Stomach (tissue), 9 donors: Measurements from ENCODE around the gene CCDC97. TPM values are rescaled to one million over a fixed set of nuclear protein-coding genes. Genes with fewer than 3 reads are reported as not detected.
A peak's percentile ranks its signal among the peaks of the same experiment; 100 is the strongest.

Source experiments
- DNase-seq, 2 donors: peaks; one replicate each; pipeline versions ENCODE4 v3.0.0 to v3.0.0-alpha.2; 2013 to 2019
- H3K27ac ChIP-seq, 5 donors: fragments of 200-600 bp in 4 of 5; sonication (generic) in 4 of 5; one replicate each; pipeline ENCODE4 v1.5.1; 2013 to 2019; ENCODE audit warnings: mild to moderate bottlenecking in 1 of 5, moderate library complexity in 1 of 5
- H3K27me3 ChIP-seq, 3 donors: fragments of 200-600 bp; sonication (generic); one replicate each; pipeline ENCODE4 v1.5.1; 2017 to 2019; ENCODE audit warnings: mixed run types in 1 of 3
- H3K36me3 ChIP-seq, 4 donors: fragments of 200-600 bp; sonication (generic); 1 replicate in 3 of 4; 2 replicates in 1 of 4; pipeline ENCODE4 v1.5.1; 2016 to 2019
- H3K4me1 ChIP-seq, 4 donors: fragments of 200-600 bp; sonication (generic); one replicate each; pipeline ENCODE4 v1.5.1; 2016 to 2019
- H3K4me3 ChIP-seq, 4 donors: fragments of 200-600 bp; sonication (generic) in 3 of 4; one replicate each; pipeline ENCODE4 v1.5.1; 2016 to 2019; ENCODE audit warnings: mild to moderate bottlenecking in 1 of 4
- H3K9me3 ChIP-seq, 4 donors: fragments of 200-600 bp; sonication (generic); one replicate each; pipeline ENCODE4 v1.5.1; 2016 to 2019
- EP300 ChIP-seq: sonication (generic); formaldehyde crosslinking; IDR thresholded peaks from one replicate; pipeline ENCODE4 v1.6.1; 2017; ENCODE audit warnings: antibody characterized with exemption
- POLR2A ChIP-seq, 4 donors: fragments of 450-650 bp; IDR thresholded peaks; one replicate each; pipeline ENCODE4 v1.6.1; 2016; ENCODE audit warnings: antibody characterized with exemption in 4 of 4, control low read depth in 2 of 4, mild to moderate bottlenecking in 1 of 4, moderate library complexity in 1 of 4
- POLR2AphosphoS5 ChIP-seq, 3 donors: sonication (generic); formaldehyde crosslinking; IDR thresholded peaks; one replicate each; pipeline ENCODE4 v1.6.1; 2016; ENCODE audit warnings: antibody characterized with exemption in 3 of 3
- WGBS, 5 donors: extraction: QIAGEN DNeasy Blood & Tissue Kit in 3 of 5; methylation state at CpG; one replicate each; pipeline versions ENCODE4 v1.1.5 to v1.1.7; 2013 to 2018; 5-methylcytosine and 5-hydroxymethylcytosine counted together
- intact Hi-C: fragments of 100-400 bp; cut with DNase I; formaldehyde crosslinking; loops from one replicate; pipeline ENCODE4 v1.15.1; 2023; ENCODE audit warnings: low total_unique reads
- polyA plus RNA-seq, 3 donors: library from polyadenylated mRNA; stranded (reverse); fragments of 200-250 nt; gene quantifications; one replicate each; pipeline ENCODE4 v1.2.3, GENCODE V29; 2013
- total RNA-seq, 5 donors: library from RNA; depleted of rRNA; stranded (reverse); fragments of >200 nt; gene quantifications; one replicate each; pipeline versions ENCODE4 v1.1.0 to v1.2.3, GENCODE V29; 2014 to 2016
- TF ChIP-seq, protein P1 (sequence below), 7 experiments: fragments of 450-650 bp in 4 of 7; fragments of 200-600 bp in 3 of 7; sonication (generic) in 3 of 7; IDR thresholded peaks; one replicate each; pipeline ENCODE4 v1.5.1; 2016 to 2019; ENCODE audit warnings: antibody characterized with exemption in 7 of 7, control low read depth in 2 of 7, mild to moderate bottlenecking in 1 of 7
- donor health status: healthy with polysubstance abuse.
- donor health status: Bipolar disorder and iron deficiency.
- donor health status: healthy.

Gene CCDC97
- total and polyA plus RNA-seq, 8 donors = 2.2 to 62.6 (median 13.3) TPM

DNA sequence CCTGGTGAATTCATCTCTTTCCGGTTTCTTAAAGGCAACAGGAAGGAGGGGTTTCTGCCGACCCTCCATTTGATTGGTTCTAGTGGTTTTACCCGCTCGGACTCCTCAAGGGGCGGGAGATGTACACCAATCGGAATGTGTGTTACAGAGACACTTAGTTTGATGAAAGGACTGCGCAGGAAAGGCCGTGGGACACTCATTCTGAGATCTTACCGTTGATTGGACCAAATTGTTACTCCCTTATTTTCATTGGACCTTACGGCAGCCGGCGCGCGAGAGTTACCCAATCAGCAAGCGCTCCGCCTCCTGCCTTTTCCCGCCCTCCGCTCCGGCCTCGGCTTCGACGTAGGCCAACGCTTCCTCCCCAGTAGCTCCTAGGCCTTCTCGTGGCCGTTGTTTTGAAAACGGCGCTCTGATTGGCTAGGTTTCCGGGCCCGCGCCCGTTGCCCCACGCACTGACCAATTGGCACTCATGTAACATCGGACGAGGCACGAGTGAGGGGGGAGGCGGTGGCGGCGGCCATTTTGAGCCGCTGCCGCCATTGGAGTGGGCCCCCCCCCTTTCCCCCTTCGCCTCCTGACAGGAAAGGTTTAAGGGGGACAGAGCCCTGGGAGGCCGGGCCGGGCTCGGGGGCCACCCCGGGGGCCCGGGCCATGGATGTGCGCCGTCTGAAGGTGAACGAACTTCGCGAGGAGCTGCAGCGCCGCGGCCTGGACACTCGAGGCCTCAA lies 46.0 kb upstream of the CCDC97 start, which contains the start of gene HNRNPUL1:
Gene HNRNPUL1, plus strand, starts transcription at position 523 of the 731 bp plus-strand sequence. Its CDS starts 132 bp downstream, at position 655.
- H3K4me1 ChIP-seq = peaks cover 22 to 44% (median 36%) of the 10 kb centered on the region in 4 donors
- intact Hi-C loops = loop anchor here (10.0 kb wide), 1 partner anchor 51 kb away; the partner anchor contains the start of gene CCDC97
- peak within 1 kb of the TSS; percentile 98 to 100 (median 99) for H3K27ac ChIP-seq
- TF ChIP-seq, protein P1, sequence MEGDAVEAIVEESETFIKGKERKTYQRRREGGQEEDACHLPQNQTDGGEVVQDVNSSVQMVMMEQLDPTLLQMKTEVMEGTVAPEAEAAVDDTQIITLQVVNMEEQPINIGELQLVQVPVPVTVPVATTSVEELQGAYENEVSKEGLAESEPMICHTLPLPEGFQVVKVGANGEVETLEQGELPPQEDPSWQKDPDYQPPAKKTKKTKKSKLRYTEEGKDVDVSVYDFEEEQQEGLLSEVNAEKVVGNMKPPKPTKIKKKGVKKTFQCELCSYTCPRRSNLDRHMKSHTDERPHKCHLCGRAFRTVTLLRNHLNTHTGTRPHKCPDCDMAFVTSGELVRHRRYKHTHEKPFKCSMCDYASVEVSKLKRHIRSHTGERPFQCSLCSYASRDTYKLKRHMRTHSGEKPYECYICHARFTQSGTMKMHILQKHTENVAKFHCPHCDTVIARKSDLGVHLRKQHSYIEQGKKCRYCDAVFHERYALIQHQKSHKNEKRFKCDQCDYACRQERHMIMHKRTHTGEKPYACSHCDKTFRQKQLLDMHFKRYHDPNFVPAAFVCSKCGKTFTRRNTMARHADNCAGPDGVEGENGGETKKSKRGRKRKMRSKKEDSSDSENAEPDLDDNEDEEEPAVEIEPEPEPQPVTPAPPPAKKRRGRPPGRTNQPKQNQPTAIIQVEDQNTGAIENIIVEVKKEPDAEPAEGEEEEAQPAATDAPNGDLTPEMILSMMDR (IDR thresholded peaks at IDR 0.05) = peak in 2 of 7 experiments; percentile 22 to 29
- TF ChIP-seq POLR2AphosphoS5 (IDR thresholded peaks at IDR 0.05) = peak; percentile 59 to 75 (median 69)
- TF ChIP-seq POLR2A (IDR thresholded peaks at IDR 0.05) = no peak
- TF ChIP-seq EP300 = no peak
- H3K4me3 ChIP-seq = peak within 1 kb of the TSS; percentile 79 to 96 (median 90)
- peak; percentile 98 to 100 for DNase-seq
- H3K27me3 ChIP-seq = no peaks in the 10 kb centered on the region
- peaks cover 13 to 28% (median 24%) of the 10 kb centered on the region in 4 donors for H3K36me3 ChIP-seq
- WGBS, 5 donors = 0 to 1% (median 0%) methylated on average over 40 to 55 of the region's 55 CpGs
- H3K9me3 ChIP-seq = no peaks in the 10 kb centered on the region

DNA sequence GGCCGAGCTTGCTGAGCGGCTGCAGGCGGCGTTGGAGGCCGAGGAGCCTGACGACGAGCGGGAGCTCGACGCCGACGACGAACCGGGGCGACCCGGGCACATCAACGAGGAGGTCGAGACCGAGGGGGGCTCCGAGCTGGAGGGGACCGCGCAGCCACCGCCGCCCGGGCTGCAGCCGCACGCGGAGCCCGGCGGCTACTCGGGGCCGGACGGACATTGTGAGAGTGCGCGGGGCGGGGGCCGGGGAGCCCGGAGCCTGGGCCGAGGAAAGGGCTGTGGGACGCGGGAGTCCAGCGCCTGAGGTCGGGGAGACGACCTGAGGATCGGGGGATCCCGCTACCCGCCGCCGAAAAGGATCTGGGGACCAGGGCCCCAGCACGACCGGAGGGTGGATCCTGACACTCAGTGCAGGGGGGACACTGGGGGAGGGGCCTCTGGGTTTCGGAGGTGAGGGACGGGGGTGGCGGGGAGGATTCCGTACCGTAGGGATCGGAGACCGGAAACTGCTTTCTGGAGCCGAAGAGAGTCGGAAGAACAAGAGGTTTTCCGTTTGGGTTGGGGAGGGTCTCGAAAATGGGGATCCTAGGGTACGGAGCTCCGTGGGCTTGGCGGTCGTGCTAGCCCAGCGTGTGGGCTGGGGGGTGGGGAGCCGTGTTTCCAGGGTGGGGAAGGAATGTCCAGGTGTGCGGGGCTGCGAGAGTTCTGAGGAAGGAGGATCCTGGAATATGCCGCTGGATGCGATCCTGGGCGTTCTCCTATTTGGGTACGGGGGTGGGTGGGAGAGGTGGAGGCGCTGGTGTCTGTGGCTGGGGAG lies 45.2 kb upstream of the CCDC97 start:
- DNase-seq = peak; percentile 43 to 79
- intact Hi-C loops = loop anchor here (10.0 kb wide), 1 partner anchor 50 kb away; the partner anchor contains the start of gene CCDC97
- H3K4me1 ChIP-seq = peaks cover 22 to 44% (median 36%) of the 10 kb centered on the region in 4 donors
- WGBS, 5 donors = 0 to 1% (median 1%) methylated on average over 42 to 75 of the region's 75 CpGs
- TF ChIP-seq, protein P1 (IDR thresholded peaks at IDR 0.05) = no peak
- TF ChIP-seq POLR2AphosphoS5 (IDR thresholded peaks at IDR 0.05) (no peak), EP300 (no peak), POLR2A (IDR thresholded peaks at IDR 0.05) (no peak)
- H3K36me3 ChIP-seq = peaks cover 20 to 28% (median 24%) of the 10 kb centered on the region in 4 donors
- no peaks in the 10 kb centered on the region for H3K9me3 ChIP-seq
- H3K27me3 ChIP-seq = no peaks in the 10 kb centered on the region
- H3K27ac ChIP-seq = peak overlapping the region; percentile 98 to 100 (median 99)
- peak overlapping the region; percentile 79 to 96 (median 90) for H3K4me3 ChIP-seq

GRCh38 chr19:41265395-41266153 lies 44.4 kb upstream of the CCDC97 start:
- intact Hi-C loops = loop anchor here (10.0 kb wide), 1 partner anchor 49 kb away; the partner anchor contains the start of gene CCDC97

More at GRCh38 chr19:41265395-41266153, 44.4 kb upstream of the CCDC97 start:
- no peaks in the 10 kb centered on the region for H3K9me3 ChIP-seq
- peak overlapping the region; percentile 98 to 100 (median 99) for H3K27ac ChIP-seq
- peaks cover 25 to 34% (median 30%) of the 10 kb centered on the region in 4 donors for H3K36me3 ChIP-seq
- DNase-seq = peak; percentile 27 to 64
- H3K4me3 ChIP-seq = peak overlapping the region; percentile 79 to 96 (median 90)
- no peaks in the 10 kb centered on the region for H3K27me3 ChIP-seq
- WGBS, 5 donors = 2 to 10% (median 9%) methylated on average over 17 of the region's 17 CpGs
- no peak for TF ChIP-seq POLR2AphosphoS5 (IDR thresholded peaks at IDR 0.05)
- TF ChIP-seq, protein P1 (IDR thresholded peaks at IDR 0.05) = no peak
- no peak for TF ChIP-seq POLR2A (IDR thresholded peaks at IDR 0.05)
- TF ChIP-seq EP300 = no peak
- H3K4me1 ChIP-seq = peaks cover 22 to 44% (median 36%) of the 10 kb centered on the region in 4 donors
